Measurements from ENCODE around the gene MAML2. TPM values are rescaled to one million over a fixed set of nuclear protein-coding genes. Genes with fewer than 3 reads are reported as not detected.

The MAML2 gene
- total RNA-seq, 1 donor, result 20.1 TPM

DNA sequence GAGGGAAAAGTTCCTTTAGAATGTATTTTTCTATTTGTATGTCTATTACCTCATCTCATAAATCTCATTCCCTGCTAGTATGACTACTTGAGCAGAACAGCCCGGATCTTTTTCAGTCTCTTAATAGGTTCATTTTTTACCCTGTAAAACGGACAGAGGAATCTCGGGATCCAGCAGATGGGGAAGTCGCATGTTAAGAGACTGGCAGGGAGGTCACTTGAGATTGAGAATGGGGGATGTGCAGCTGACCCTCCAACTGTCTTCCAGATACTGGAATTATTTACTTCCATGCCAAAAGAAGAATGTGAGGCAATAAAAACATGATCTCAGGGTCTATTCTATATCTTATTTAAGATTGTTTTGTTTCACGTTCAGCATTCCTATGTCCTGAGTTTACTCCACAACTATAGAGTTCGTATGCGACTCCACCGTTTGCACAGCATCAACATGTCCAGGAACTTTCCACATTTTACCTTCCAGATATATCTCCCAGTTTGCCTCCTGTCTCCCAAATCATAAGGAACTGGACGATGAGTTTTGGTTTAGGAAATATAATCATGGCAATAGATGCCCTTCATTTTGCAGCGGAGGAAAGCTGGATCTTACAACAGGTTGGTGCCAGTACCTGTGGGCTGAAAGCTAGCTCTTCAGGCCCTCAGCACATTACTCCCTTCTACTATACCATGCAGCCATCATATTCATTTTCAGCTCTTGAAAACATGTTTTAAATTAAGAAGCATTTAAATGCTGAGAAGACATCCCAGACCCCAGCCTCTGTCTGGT is 181.5 kb downstream of the MAML2 start:
- peak; percentile 48 for DNase-seq (ENCODE audit: low read depth)
- H3K4me3 ChIP-seq (ENCODE audit: low read depth, low read length), result no peak overlapping the region
- no peak for TF ChIP-seq CTCF (IDR thresholded peaks at IDR 0.05; ENCODE audit: insufficient read depth, low read length)

DNA sequence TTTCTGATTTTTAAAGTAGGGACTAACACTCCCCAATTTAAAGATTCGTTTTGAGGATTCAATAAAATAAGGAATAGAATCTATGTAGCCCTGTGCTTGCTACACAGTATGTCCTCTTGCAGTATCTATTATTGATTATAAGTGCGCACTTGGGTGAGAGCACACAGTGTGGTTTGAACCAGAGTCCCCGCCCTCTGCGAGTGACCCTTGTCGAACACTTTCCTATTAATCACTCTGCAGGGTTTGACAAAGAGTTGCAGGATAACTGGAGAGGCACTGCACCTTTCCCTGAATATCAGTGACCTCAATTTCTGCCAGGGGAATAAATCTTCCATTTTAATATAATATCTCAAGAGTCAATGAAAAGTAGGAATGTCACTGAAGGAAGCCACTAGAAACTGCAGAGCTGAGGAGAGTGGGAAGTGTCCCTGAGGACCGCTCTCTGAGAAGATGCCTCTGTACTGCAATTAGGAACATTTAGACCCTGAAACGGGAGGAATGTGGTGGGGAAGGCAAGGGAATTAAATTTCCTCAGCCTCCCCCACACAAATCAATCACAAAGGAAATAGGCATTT is 182.2 kb downstream of the MAML2 start:
- no peak for DNase-seq (ENCODE audit: low read depth)
- no peak for TF ChIP-seq CTCF (IDR thresholded peaks at IDR 0.05; ENCODE audit: insufficient read depth, low read length)
- no peak overlapping the region for H3K4me3 ChIP-seq (ENCODE audit: low read depth, low read length)

- TF ChIP-seq CTCF (IDR thresholded peaks at IDR 0.05; ENCODE audit: insufficient read depth, low read length), result no peak
- no peak overlapping the region for H3K4me3 ChIP-seq (ENCODE audit: low read depth, low read length)
- DNase-seq (ENCODE audit: low read depth), result no peak
Observed at GRCh38 chr11:96159968-96160367, 183.0 kb downstream of the MAML2 start.

DNA sequence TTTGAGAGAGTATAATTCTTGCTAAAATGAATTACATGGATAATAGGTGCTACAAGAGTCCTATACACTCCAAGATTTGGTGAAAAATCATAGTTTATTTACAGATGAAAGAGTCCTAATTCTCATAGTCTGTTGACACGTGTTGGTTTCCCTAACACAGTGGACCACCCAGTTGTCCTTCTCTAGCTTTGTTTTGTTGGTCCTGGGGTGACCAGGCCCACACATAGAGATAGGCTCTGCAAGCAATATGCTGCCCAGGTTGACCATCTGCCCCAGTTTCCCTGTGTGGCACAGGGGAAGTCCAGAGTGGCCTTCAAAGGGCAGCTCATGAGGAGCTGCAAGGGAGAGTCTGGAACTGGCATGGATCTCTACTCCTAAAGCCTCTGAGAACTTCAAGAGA is 184.9 kb downstream of the MAML2 start:
- DNase-seq (ENCODE audit: low read depth), result no peak
- no peak overlapping the region for H3K4me3 ChIP-seq (ENCODE audit: low read depth, low read length)
- TF ChIP-seq CTCF (IDR thresholded peaks at IDR 0.05; ENCODE audit: insufficient read depth, low read length), result no peak

DNA sequence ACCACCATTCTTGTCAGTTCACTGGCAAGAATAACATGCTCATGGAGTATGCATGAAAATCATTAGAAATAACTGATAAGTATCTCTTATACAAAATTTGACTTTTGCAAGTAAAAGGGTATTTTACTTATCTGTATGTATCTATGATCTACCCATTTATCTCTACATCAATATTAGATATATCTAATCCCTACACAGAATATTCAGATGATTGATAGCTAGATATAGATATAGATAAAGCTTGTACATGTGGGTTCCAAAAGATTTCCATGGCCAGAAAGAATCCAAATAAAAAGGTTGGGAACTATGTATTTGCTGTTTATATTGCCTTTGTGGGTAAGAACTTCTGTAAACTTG is 185.5 kb downstream of the MAML2 start:
- no peak overlapping the region for H3K4me3 ChIP-seq (ENCODE audit: low read depth, low read length)
- no peak for DNase-seq (ENCODE audit: low read depth)
- no peak for TF ChIP-seq CTCF (IDR thresholded peaks at IDR 0.05; ENCODE audit: insufficient read depth, low read length)

- H3K4me3 ChIP-seq (ENCODE audit: low read depth, low read length), result peak overlapping the region; percentile 45
- TF ChIP-seq CTCF (IDR thresholded peaks at IDR 0.05; ENCODE audit: insufficient read depth, low read length), result no peak
Observed at GRCh38 chr11:96156379-96156722, 186.6 kb downstream of the MAML2 start.

More at GRCh38 chr11:96156379-96156722, 186.6 kb downstream of the MAML2 start:
- peak; percentile 77 for DNase-seq (ENCODE audit: low read depth)

Data from fibroblast of the aortic adventitia (primary cell).